Stimulated activated CD8-positive, alpha-beta memory T cell treated with anti-CD3 and anti-CD28 coated beads, Interleukin-15, amount 100 ng/mL, for 48 hours (primary cell): ENCODE data around the gene SATB1.

Experiments
- DNase-seq, 2 donors: peaks; one replicate each; pipeline ENCODE4 v3.0.0-alpha.2; 2020; ENCODE audit warnings: low read depth in 2 of 2

SATB1 gene

DNA sequence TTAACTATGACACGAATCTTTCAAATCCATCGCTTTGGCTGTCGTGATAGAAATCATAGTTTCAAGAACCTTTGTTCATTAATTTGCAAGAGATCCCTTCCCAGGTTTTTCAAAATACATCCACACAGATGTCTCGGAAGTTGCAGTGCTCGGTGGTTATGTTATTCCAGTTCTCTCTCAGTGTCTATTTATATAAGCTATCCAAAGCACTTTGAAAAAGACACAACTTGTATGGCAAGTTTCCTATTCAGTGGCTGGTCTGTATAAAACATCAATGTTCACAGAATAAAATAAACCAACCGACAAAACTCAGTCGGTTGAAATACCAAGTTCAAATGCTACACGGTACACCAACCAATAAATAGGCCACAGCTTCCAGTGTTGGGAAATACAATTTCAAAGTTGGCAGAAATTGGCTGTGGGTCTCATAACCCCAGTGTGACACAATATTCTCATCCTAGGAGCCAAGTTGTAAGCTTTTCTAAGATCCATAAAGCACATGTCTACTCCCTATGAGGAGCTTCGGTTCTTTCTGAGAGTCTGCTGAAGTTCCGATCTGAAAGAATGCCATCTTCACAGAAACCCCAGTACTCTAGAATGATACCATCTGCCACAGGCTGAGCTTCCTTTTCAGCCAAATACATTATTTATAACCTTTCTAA, 23.7 kb downstream of the SATB1 start:
- no peak for DNase-seq

- no peak for DNase-seq
Measured at GRCh38 chr3:18398448-18398847, 26.7 kb downstream of the SATB1 start.

GRCh38 chr3:18396428-18396827, 28.7 kb downstream of the SATB1 start:
- no peak for DNase-seq

DNA sequence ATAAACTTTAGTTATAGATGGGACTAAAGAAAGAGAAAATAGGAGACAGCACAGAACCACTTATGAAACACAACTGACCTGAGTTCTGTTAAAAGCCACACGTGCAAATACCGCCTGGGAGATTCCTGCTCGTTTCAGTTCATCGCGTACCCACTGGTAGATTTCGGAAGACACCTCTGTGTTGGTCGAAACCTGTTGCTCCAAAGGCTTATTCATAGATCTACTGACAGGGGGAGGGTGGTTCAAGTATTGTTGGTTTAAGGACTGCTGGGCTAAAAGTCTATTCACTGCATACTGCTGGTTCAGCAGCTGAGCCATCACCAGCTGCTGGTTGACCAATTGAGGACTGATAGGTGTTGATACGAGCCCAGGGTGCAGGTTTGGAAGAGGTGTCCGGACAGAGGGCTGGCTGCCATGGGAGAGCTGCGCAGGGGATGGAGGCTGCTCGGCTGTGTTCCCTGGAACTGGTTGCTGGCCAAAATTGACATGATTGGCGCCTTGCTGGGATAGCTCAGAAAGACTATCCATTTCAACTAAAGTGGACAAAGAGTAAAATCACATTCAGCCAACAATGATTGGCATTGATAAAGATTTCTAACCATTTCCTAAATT, 30.6 kb downstream of the SATB1 start:
- DNase-seq, result no peak

DNA sequence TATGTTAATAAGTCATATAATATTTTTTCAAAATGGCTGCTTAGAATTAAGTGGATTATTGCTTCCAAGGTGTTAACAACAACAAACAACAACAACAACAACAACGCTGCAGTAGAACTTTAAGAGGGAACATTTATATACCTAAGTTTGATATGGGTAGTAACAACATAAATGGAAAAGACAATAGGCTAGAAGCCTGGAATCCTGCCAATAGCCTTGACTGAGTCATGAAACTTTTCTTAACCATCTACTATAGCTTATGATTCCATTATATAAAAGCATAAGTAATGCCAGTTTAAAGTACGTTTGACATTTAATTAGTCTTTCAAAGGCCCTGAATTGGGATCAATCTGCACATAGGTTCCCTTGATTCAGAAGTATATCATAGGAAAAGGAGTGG, 31.2 kb downstream of the SATB1 start:
- DNase-seq, result no peak

GRCh38 chr3:18390024-18390660, 35.0 kb downstream of the SATB1 start:
- DNase-seq, result no peak

DNA sequence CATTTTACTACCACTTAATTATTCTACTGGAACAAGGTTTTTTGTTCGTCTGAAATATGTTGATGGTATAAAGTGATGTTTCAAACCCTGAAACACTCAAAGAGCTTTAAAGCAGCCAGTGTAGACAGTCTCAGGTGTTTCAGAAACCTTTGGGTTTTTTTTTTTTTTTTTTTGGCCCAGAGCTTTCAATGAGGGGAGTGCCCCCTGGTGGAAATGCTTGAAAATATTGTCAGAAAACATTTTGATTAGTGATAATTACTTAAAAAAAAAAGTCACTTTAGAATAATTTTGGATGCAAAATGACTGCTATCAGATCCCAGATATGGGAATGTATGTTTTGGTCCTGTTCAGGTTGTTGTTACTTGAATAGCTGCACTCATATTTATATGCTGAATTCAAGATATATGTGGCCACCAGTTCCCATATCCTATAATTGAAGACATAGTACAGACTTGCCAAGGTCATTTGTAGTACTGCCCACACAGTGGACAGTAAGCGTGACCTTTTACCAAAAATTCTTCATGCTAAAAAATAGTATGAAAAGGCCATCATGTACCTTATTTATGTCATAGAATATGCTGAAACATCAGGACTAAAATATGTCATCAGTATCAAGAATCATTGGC, 35.9 kb downstream of the SATB1 start:
- DNase-seq, result no peak

- DNase-seq, result no peak
Measured at GRCh38 chr3:18386274-18386890, 38.8 kb downstream of the SATB1 start.

GRCh38 chr3:18385706-18386105, 39.4 kb downstream of the SATB1 start:
- DNase-seq, result no peak

GRCh38 chr3:18382760-18383369, 42.3 kb downstream of the SATB1 start:
- no peak for DNase-seq

- no peak for DNase-seq
Measured at GRCh38 chr3:18379647-18380046, 45.5 kb downstream of the SATB1 start.

GRCh38 chr3:18378218-18378617, 46.9 kb downstream of the SATB1 start:
- no peak for DNase-seq

DNA sequence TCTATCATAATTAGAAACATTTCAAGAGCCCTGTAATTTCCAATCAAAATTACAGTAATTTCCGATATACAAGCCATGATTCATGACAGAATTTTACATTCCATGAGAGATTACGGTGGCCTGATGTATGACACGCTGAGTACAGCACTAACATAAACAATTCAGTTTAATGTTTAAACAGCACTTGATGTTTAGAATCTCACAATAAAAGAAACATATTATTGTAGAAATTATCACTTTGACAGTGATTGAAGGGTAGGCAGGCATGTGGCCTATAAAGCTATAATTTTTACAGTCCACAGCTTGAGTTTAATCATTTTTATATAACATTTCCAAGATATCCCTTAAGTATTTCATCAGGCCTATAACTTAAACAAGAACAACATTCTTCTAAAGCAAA, 48.5 kb downstream of the SATB1 start:
- DNase-seq, result no peak

DNA sequence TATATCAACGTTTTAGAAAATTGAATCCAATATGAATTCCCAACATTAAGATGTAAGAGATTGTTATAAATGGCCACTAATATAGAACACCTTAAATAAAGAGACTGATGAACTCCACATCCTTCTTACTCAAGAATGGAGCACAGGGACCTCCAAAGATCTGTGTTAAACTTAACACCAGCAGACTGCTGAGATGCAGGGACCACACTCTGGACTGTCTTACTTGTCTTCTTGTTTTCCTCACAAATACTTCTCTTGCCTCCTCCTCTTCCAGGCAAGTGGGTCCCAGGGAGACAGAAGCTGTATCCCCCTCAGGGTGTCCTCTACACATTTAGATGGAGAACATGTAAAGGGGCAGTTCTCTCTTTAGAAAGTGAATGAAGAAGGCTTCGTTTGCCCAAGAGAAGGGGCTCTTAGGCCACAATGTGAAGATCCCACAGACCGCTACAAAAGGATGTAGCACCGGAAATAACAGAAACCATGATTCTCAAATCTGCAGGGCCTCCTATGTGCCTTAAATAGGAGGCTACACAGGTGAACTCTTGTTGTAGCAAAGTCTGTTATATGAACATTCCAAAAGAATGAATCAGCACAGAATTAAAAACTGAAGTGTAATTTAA, 52.2 kb downstream of the SATB1 start:
- no peak for DNase-seq

DNA sequence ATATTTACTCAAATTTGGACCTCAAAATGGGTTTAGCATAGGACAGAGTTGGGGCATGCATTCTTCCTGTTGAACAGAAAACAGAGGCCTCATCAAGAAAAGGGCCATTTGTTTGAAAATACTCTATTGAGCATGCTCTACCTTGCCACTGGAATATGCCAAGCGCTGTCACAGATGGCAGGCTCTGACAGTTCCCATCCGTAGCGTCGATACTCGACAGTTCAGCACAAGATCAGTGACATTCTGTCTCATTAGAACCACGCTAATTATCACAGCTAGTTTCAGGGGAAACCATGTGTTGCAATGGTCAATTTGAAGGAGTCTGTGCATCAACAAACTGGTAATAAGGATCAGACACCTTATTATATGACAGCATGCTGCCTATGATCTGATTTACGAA, 54.5 kb downstream of the SATB1 start:
- DNase-seq, result no peak

GRCh38 chr3:18369551-18370185, 55.5 kb downstream of the SATB1 start:
- DNase-seq, result no peak

- no peak for DNase-seq
Measured at GRCh38 chr3:18366258-18366657, 58.9 kb downstream of the SATB1 start.

DNA sequence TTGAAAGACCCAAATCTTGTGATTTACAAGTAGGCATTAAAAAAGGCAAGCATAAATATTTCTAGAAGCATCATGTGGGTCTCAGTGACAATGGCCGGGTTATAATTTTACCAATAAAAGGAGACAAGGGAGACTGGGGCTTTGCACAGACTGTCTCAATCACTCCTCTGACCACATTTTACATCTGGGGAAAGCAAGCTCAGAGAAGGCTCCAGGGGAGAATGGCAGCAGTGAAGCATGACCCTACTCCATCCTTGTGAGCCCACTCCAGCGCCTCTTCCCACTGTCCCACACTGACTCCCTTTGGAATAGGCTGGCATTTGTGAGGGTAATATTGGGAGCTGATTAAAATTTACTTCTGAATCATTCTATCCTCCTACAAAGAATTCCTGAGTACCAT, 61.8 kb downstream of the SATB1 start:
- DNase-seq, result no peak

DNA sequence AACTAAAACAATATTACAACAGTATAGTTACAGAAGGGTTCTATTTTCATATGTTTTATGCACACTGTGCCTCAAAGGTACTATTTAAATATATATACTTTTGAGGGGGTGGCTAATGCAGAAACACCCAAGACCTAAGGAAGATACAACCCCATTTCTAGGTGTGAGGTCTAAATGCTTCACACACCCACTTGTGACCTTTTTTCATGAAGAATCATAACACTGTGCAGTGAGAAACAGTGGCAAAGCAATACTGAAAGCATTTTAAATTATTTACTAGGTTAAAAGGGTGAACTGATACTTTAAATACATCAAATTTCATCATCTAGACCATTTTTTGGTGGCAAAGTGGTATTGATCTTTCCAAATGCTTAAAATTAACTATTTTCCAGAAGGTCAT, 67.4 kb downstream of the SATB1 start:
- DNase-seq, result no peak

DNA sequence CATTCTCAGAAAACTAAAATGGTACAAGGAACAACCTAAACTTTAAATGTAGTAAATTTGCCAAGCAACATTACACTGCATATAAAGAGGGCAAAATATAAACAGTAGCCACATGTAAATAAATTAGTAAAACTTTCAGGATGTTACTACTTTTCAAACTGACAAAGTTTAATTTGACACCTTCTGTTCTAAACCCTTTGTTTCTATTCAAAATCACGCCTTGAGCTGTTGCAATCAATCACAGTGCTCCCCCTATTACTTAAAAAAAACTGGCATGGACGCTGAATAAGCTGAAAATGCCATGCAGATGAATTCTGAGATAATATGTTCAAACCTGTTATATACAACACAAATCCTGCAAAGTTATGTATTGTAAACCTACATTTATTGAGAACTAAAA, 69.3 kb downstream of the SATB1 start:
- no peak for DNase-seq

DNA sequence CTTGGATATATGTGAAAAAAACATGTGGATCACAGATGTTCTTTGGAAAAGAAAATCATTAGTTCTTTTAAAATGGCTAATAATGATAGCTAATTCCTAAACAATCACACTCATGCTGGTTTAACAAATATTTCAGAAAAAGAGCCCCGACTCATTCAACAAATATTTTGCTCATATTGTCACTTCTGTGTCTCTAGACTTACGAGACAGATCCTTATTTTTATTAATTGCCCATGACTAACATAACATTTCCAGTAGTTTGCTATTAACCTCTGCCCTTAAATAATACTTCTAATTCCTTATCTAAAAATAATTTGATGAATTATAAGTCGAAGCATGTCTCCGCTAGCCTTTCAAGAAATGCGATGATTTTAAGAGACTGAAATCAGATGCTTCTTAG, 70.4 kb downstream of the SATB1 start:
- no peak for DNase-seq
